Astrocyte (in vitro differentiated cells and primary cell): Measurements from ENCODE around the gene PEX6. TPM values are rescaled to one million over a fixed set of nuclear protein-coding genes. Genes with fewer than 3 reads are reported as not detected.

Experiments used
- DNase-seq: peaks from one replicate; pipeline ENCODE4 v3.0.0-alpha.2; 2010; ENCODE audit warnings: low read depth
- FAIRE-seq: peaks from 2 replicates; lab custom pipeline; 2011; peaks lifted over from hg19 to GRCh38; lab: Jason Lieb, UNC
- H2AFZ ChIP-seq: 2 replicates; pipeline ENCODE4 v1.6.0; 2012; ENCODE audit warnings: low read depth, low read length, inconsistent platforms
- H3K27ac ChIP-seq: 2 replicates; pipeline ENCODE4 v1.5.1; 2011; ENCODE audit warnings: low read depth, low read length, inconsistent platforms
- H3K27me3 ChIP-seq: 2 replicates; pipeline ENCODE4 v1.6.0; 2011; ENCODE audit warnings: low read length, inconsistent platforms; ENCODE audit not compliant: insufficient read depth
- H3K36me3 ChIP-seq: 2 replicates; pipeline ENCODE4 v1.5.1; 2011; ENCODE audit warnings: low read length, inconsistent platforms; ENCODE audit not compliant: insufficient read depth
- H3K4me1 ChIP-seq: 2 replicates; pipeline ENCODE4 v1.5.1; 2011; ENCODE audit warnings: low read length, inconsistent platforms; ENCODE audit not compliant: insufficient read depth
- H3K4me2 ChIP-seq: 2 replicates; pipeline ENCODE4 v1.6.0; 2012; ENCODE audit warnings: low read length, inconsistent platforms
- H3K4me3 ChIP-seq: 2 replicates; pipeline ENCODE4 v1.5.1; 2011; ENCODE audit warnings: low read depth, mild to moderate bottlenecking, low read length, inconsistent platforms; ENCODE audit not compliant: insufficient read depth
- H3K79me2 ChIP-seq: 2 replicates; pipeline ENCODE4 v1.6.0; 2012; ENCODE audit warnings: mild to moderate bottlenecking, low read length, inconsistent platforms; ENCODE audit not compliant: insufficient read depth
- H3K9ac ChIP-seq: 2 replicates; pipeline ENCODE4 v1.6.0; 2012; ENCODE audit warnings: mild to moderate bottlenecking, low read length, inconsistent platforms
- H3K9me3 ChIP-seq: 2 replicates; pipeline ENCODE4 v1.5.1; 2012; ENCODE audit warnings: low read depth, mild to moderate bottlenecking, low read length, inconsistent platforms; ENCODE audit not compliant: insufficient read depth
- H4K20me1 ChIP-seq: 2 replicates; pipeline ENCODE4 v1.6.0; 2012; ENCODE audit warnings: low read length, inconsistent platforms; ENCODE audit not compliant: insufficient read depth
- H3K27ac Mint-ChIP-seq: one replicate; pipeline ENCODE4 v1.8.0; 2021; ENCODE audit warnings: mild to moderate bottlenecking, mixed read lengths; ENCODE audit not compliant: unreplicated experiment
- H3K27me3 Mint-ChIP-seq: one replicate; pipeline ENCODE4 v1.8.0; 2021; ENCODE audit warnings: low read depth, mixed read lengths; ENCODE audit not compliant: unreplicated experiment
- H3K36me3 Mint-ChIP-seq: one replicate; pipeline ENCODE4 v1.8.0; 2021; ENCODE audit warnings: low read depth, mixed read lengths; ENCODE audit not compliant: unreplicated experiment
- H3K4me1 Mint-ChIP-seq: one replicate; pipeline ENCODE4 v1.8.0; 2021; ENCODE audit warnings: low read depth, mixed read lengths; ENCODE audit not compliant: unreplicated experiment
- H3K4me3 Mint-ChIP-seq: one replicate; pipeline ENCODE4 v1.8.0; 2021; ENCODE audit warnings: mild to moderate bottlenecking, moderate library complexity, mixed read lengths; ENCODE audit not compliant: unreplicated experiment
- H3K9me3 Mint-ChIP-seq: one replicate; pipeline ENCODE4 v1.8.0; 2021; ENCODE audit warnings: mild to moderate bottlenecking, mixed read lengths; ENCODE audit not compliant: unreplicated experiment
- CTCF ChIP-seq: IDR thresholded peaks from 2 replicates; pipeline ENCODE4 v1.5.1; 2011; ENCODE audit warnings: low read depth, mild to moderate bottlenecking, inconsistent platforms, low read length, moderate library complexity; ENCODE audit not compliant: insufficient read depth
- EZH2 ChIP-seq: IDR thresholded peaks from 2 replicates; pipeline ENCODE4 v1.6.1; 2012; ENCODE audit warnings: mild to moderate bottlenecking, low read length, inconsistent platforms; ENCODE audit not compliant: insufficient read depth
- total RNA-seq: library from RNA; stranded (reverse); gene quantifications from 2 replicates; pipeline ENCODE4 v1.2.1, GENCODE V29; 2021

Gene PEX6
- total RNA-seq, 1 donor from 2014 or later, result 22.7 TPM

GRCh38 chr6:42968783-42969182, 10.2 kb downstream of the PEX6 start:
- no peaks in the 10 kb centered on the region for H3K9me3 Mint-ChIP-seq
- peaks cover 6% of the 10 kb centered on the region for H3K4me1 ChIP-seq
- no peak overlapping the region for H3K4me3 Mint-ChIP-seq
- no peak overlapping the region for H3K4me3 ChIP-seq
- no peak overlapping the region for H2AFZ ChIP-seq
- DNase-seq (no peak), FAIRE-seq (no peak)
- TF ChIP-seq CTCF (no peak), EZH2 (no peak)
- no peak overlapping the region for H3K27ac ChIP-seq
- H3K4me1 Mint-ChIP-seq, result peaks cover 11% of the 10 kb centered on the region
- H3K9me3 ChIP-seq, result no peaks in the 10 kb centered on the region
- no peaks in the 10 kb centered on the region for H3K36me3 ChIP-seq
- H3K27me3 Mint-ChIP-seq, result no peaks in the 10 kb centered on the region
- no peaks in the 10 kb centered on the region for H3K27me3 ChIP-seq
- H3K4me2 ChIP-seq, result no peak overlapping the region
- peaks cover 16% of the 10 kb centered on the region for H3K36me3 Mint-ChIP-seq
- no peak overlapping the region for H3K27ac Mint-ChIP-seq
- H3K9ac ChIP-seq, result no peak overlapping the region
- H3K79me2 ChIP-seq, result no peaks in the 10 kb centered on the region
- peaks cover 3% of the 10 kb centered on the region for H4K20me1 ChIP-seq

- no peak overlapping the region for H3K4me2 ChIP-seq
- no peak for DNase-seq
- FAIRE-seq, result no peak
- no peaks in the 10 kb centered on the region for H3K36me3 ChIP-seq
- peaks cover 15% of the 10 kb centered on the region for H3K36me3 Mint-ChIP-seq
- H3K4me1 Mint-ChIP-seq, result peaks cover 11% of the 10 kb centered on the region
- no peak overlapping the region for H3K9ac ChIP-seq
- H3K27ac Mint-ChIP-seq, result no peak overlapping the region
- no peak overlapping the region for H2AFZ ChIP-seq
- no peaks in the 10 kb centered on the region for H3K9me3 ChIP-seq
- no peaks in the 10 kb centered on the region for H3K79me2 ChIP-seq
- H4K20me1 ChIP-seq, result peaks cover 3% of the 10 kb centered on the region
- peaks cover 6% of the 10 kb centered on the region for H3K4me1 ChIP-seq
- no peaks in the 10 kb centered on the region for H3K27me3 Mint-ChIP-seq
- H3K9me3 Mint-ChIP-seq, result no peaks in the 10 kb centered on the region
- TF ChIP-seq CTCF (no peak), EZH2 (no peak)
- H3K4me3 Mint-ChIP-seq, result no peak overlapping the region
- H3K4me3 ChIP-seq, result no peak overlapping the region
- no peaks in the 10 kb centered on the region for H3K27me3 ChIP-seq
- H3K27ac ChIP-seq, result no peak overlapping the region
These were observed 10.8 kb downstream of the PEX6 start for GRCh38 chr6:42968126-42968701.

- H3K4me1 ChIP-seq, result peaks cover 6% of the 10 kb centered on the region
- no peaks in the 10 kb centered on the region for H3K36me3 ChIP-seq
- H3K9me3 ChIP-seq, result no peaks in the 10 kb centered on the region
- H3K27me3 ChIP-seq, result no peaks in the 10 kb centered on the region
- Mint-ChIP-seq H3K36me3 (peaks cover 15% of the 10 kb centered on the region), H3K27ac (no peak overlapping the region), H3K27me3 (peaks cover 3% of the 10 kb centered on the region), H3K4me1 (peaks cover 11% of the 10 kb centered on the region), H3K4me3 (no peak overlapping the region), H3K9me3 (no peaks in the 10 kb centered on the region)
- FAIRE-seq, result no peak
- no peak for TF ChIP-seq CTCF
- TF ChIP-seq EZH2, result no peak
- no peak overlapping the region for H3K27ac ChIP-seq
- DNase-seq, result no peak
- peaks cover 3% of the 10 kb centered on the region for H4K20me1 ChIP-seq
- no peak overlapping the region for H3K9ac ChIP-seq
- H2AFZ ChIP-seq, result no peak overlapping the region
- H3K79me2 ChIP-seq, result no peaks in the 10 kb centered on the region
- H3K4me2 ChIP-seq, result no peak overlapping the region
- H3K4me3 ChIP-seq, result no peak overlapping the region
These were observed 11.8 kb downstream of the PEX6 start for GRCh38 chr6:42967228-42967627.
